Cardiac muscle cell (in vitro differentiated cells and primary cell): ENCODE data around the gene PHF10. TPM values are rescaled to one million over a fixed set of nuclear protein-coding genes. Genes with fewer than 3 reads are reported as not detected.
"Not testable (repeated sequence)": the region's sequence is repeated elsewhere in the genome, so short reads cannot be mapped to it uniquely, and the experiment has no call there.

ENCODE experiments used
- DNase-seq, 2 donors: peaks; one replicate each; pipeline versions ENCODE4 v3.0.0 to v3.0.0-alpha.2; 2010 to 2017; ENCODE audit warnings: low read depth in 1 of 2, low spot score in 1 of 2
- H3K27ac ChIP-seq: fragments of 200-600 bp; sonication (generic); 2 replicates; pipeline ENCODE4 v1.5.1; 2016
- H3K27me3 ChIP-seq: fragments of 200-600 bp; sonication (generic); 2 replicates; pipeline ENCODE4 v1.6.0; 2016; ENCODE audit warnings: control low read depth
- H3K36me3 ChIP-seq: fragments of 200-600 bp; sonication (generic); 2 replicates; pipeline ENCODE4 v1.5.1; 2016; ENCODE audit warnings: control low read depth
- H3K4me1 ChIP-seq: fragments of 200-600 bp; sonication (generic); 2 replicates; pipeline ENCODE4 v1.8.1; 2017; ENCODE audit warnings: low read depth, mild to moderate bottlenecking, mixed run types
- H3K4me3 ChIP-seq: fragments of 200-600 bp; sonication (generic); 2 replicates; pipeline ENCODE4 v1.5.1; 2016; ENCODE audit warnings: mild to moderate bottlenecking
- H3K9me3 ChIP-seq: fragments of 200-600 bp; sonication (generic); 2 replicates; pipeline ENCODE4 v1.5.1; 2017; ENCODE audit warnings: low read depth, mild to moderate bottlenecking, control low read depth
- polyA plus RNA-seq: library from polyadenylated mRNA; unstranded; fragments of >200 nt; fragmentation: Nextera tagmentation; extraction: Ambion mirVana; gene quantifications from 2 replicates; pipeline ENCODE4 v1.2.1, GENCODE V29; 2016
- total RNA-seq: library from RNA; depleted of rRNA; stranded (reverse); fragments of >200 nt; gene quantifications from 2 replicates; pipeline ENCODE4 v1.2.3, GENCODE V29; 2016
- TF ChIP-seq, protein P1 (sequence below): IDR thresholded peaks from 2 replicates; pipeline ENCODE4 v1.5.1; 2012; ENCODE audit warnings: low read depth, mild to moderate bottlenecking, low read length

Gene PHF10
- total and polyA plus RNA-seq, 2 experiments from 2014 or later: 31.5 to 32.0 TPM

DNA sequence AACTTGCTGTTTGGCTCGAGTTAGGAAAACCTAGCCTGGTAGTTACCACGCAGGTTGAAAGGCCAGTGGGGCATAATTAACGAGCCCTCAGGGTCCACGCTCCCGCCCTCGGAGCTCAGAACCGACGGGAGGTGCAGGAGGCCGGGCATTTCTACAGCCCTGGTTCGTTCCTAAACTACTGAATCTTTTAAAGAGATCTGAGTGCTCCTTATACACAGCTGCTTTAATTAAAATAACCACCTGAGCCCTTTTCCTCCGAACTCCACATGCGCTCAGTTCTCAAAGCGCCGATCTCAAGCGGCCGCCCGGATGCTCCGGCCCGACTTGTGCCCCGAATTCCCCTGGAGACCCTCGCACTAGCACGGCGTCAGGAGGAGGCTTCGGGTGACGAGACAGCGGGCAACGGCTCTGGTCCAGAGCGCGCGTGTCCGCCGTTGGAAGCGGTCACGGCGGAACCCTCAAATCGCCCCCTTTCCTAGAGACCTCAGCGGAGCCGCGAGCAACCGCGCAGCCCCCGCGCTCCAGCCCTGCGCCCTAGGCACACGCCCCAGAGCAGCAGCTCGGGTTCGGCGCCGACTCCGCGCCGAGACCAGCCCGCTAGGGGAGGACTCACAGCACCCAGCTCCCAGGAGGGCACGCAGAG, 22.9 kb downstream of the PHF10 start:
- H3K4me1 ChIP-seq: peaks cover 17% of the 10 kb centered on the region
- no peak for DNase-seq
- no peaks in the 10 kb centered on the region for H3K9me3 ChIP-seq
- TF ChIP-seq, protein P1, sequence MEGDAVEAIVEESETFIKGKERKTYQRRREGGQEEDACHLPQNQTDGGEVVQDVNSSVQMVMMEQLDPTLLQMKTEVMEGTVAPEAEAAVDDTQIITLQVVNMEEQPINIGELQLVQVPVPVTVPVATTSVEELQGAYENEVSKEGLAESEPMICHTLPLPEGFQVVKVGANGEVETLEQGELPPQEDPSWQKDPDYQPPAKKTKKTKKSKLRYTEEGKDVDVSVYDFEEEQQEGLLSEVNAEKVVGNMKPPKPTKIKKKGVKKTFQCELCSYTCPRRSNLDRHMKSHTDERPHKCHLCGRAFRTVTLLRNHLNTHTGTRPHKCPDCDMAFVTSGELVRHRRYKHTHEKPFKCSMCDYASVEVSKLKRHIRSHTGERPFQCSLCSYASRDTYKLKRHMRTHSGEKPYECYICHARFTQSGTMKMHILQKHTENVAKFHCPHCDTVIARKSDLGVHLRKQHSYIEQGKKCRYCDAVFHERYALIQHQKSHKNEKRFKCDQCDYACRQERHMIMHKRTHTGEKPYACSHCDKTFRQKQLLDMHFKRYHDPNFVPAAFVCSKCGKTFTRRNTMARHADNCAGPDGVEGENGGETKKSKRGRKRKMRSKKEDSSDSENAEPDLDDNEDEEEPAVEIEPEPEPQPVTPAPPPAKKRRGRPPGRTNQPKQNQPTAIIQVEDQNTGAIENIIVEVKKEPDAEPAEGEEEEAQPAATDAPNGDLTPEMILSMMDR: no peak
- H3K4me3 ChIP-seq: peak overlapping the region; percentile 66
- H3K36me3 ChIP-seq: peaks cover 14% of the 10 kb centered on the region
- H3K27me3 ChIP-seq: no peaks in the 10 kb centered on the region
- peak overlapping the region; percentile 89 for H3K27ac ChIP-seq

DNA sequence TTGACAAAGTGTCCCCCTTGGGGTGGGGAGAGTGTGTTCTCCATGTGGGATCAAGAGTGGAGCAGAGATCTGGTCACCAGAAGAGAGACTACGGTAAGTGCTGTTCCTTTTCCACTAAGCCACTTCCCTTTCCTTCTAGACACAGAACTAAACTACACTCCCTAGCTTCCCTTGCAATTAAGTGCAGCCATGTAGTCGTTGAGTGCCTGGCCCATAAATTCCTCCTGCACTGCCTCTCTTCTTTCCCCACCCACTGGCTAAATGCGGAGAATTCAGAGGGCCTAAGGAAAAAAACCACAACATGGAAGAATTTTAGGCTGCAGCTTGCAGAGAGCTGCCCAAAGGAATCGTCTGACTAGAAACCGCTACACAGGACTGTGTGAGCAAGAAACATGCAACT, 24.0 kb downstream of the PHF10 start:
- H3K4me3 ChIP-seq: no peak overlapping the region
- no peaks in the 10 kb centered on the region for H3K9me3 ChIP-seq
- no peak overlapping the region for H3K27ac ChIP-seq
- H3K4me1 ChIP-seq: peaks cover 17% of the 10 kb centered on the region
- peak in 1 of 2 donors; percentile 18 for DNase-seq
- TF ChIP-seq, protein P1: no peak
- peaks cover 3% of the 10 kb centered on the region for H3K36me3 ChIP-seq
- H3K27me3 ChIP-seq: no peaks in the 10 kb centered on the region

DNA sequence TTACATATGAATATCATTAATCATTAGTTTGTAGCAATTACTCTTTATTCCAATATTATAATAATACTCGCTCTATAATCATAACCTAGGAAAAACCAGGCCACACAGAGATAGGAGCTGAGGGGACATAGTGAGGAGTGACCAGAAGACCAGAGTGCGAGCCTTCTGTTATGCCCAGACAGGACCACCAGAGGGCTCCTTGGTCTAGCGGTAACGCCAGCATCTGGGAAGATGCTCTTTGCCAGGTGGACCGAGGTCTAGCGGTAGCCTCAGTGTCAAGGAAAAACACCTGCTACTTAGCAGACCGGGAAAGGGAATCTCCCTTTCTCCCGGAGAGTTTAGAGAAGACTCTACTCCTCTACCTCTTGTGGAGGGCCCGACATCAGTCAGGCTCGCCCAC, 27.2 kb downstream of the PHF10 start:
- H3K36me3 ChIP-seq, H3K27me3 ChIP-seq, H3K4me1 ChIP-seq, H3K27ac ChIP-seq, H3K4me3 ChIP-seq, H3K9me3 ChIP-seq: not testable (repeated sequence)
- DNase-seq: peak in 1 of 2 donors; percentile 29
- TF ChIP-seq, protein P1: peak; percentile 53

DNA sequence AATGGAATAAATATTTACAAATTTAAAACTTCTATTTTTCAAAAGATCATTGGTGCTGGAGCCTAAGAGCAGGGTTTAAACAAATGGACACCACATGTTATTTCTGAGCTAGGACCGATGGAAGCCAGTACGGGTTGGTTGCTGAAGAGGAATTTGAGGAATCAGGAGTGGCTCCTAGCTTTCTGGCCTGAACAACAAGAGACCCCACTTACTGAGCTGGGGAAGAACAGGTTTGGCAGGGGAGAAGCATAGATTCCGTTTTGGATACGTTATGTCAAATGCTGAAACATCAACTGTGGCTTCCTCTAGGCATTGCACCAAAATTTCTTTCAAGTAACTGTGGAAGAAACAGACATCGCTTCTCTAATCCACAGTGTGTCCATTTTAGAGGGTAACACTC, 29.2 kb downstream of the PHF10 start:
- Histone ChIP-seq H3K4me1 (no peaks in the 10 kb centered on the region), H3K36me3 (no peaks in the 10 kb centered on the region), H3K4me3 (no peak overlapping the region), H3K9me3 (no peaks in the 10 kb centered on the region), H3K27me3 (no peaks in the 10 kb centered on the region), H3K27ac (no peak overlapping the region)
- DNase-seq: no peak
- TF ChIP-seq, protein P1: no peak

DNA sequence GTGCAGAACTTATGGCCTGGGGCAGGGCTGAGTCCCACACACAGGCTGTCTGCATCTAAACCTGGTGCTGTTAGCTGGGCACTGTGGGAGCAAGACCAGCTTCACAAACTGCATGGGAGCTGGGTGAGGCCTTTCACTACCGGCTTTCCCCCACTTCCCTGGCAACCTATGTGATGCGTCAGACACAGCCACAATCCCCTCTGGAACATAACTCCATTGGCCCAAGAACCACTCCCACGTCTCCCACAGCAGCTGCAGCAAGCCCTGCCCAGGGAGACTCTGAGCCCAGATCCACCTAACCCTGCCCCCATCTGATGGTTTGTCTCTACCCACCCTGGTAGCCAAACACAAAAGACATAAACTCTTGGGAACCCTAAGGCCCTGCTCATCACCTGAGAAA, 31.8 kb downstream of the PHF10 start:
- H3K27me3 ChIP-seq: no peaks in the 10 kb centered on the region
- H3K9me3 ChIP-seq: no peaks in the 10 kb centered on the region
- peaks cover 9% of the 10 kb centered on the region for H3K36me3 ChIP-seq
- H3K4me1 ChIP-seq: no peaks in the 10 kb centered on the region
- TF ChIP-seq, protein P1: no peak
- H3K27ac ChIP-seq: no peak overlapping the region
- no peak overlapping the region for H3K4me3 ChIP-seq
- peak in 1 of 2 donors; percentile 59 for DNase-seq
